ENCODE data around the gene PLA2G4D. TPM values are rescaled to one million over a fixed set of nuclear protein-coding genes. Genes with fewer than 3 reads are reported as not detected.

The PLA2G4D gene
- polyA plus RNA-seq, 2 donors = 1.0 to 4.5 TPM

- Histone ChIP-seq H3K27me3 (ENCODE audit: control insufficient read depth in 1 of 2, insufficient read depth in 2 of 2, low read length in 2 of 2) (no peaks in the 10 kb centered on the region), H3K4me3 (ENCODE audit: low read depth in 1 of 2, low read length in 2 of 2) (no peak overlapping the region), H3K36me3 (ENCODE audit: control insufficient read depth in 2 of 2, insufficient read depth in 2 of 2, low read length in 1 of 2) (no peaks in the 10 kb centered on the region), H3K4me1 (ENCODE audit: control insufficient read depth in 2 of 2, insufficient read depth in 2 of 2, low read length in 1 of 2) (peaks cover 0 to 9% of the 10 kb centered on the region in 2 donors), H3K27ac (ENCODE audit: low read depth in 2 of 2, low read length in 1 of 2) (no peak overlapping the region), H3K9me3 (ENCODE audit: control insufficient read depth in 2 of 2, insufficient read depth in 1 of 2, low read depth in 1 of 2, low read length in 1 of 2) (no peaks in the 10 kb centered on the region)
- WGBS, 2 donors = 83 to 85% methylated on average over 11 of the region's 11 CpGs
Measured at GRCh38 chr15:42136513-42136912, 42.2 kb upstream of the PLA2G4D start.

- 83 to 85% methylated on average over 1 of the region's 1 CpG for WGBS, 2 donors
- Histone ChIP-seq H3K27me3 (ENCODE audit: control insufficient read depth in 1 of 2, insufficient read depth in 2 of 2, low read length in 2 of 2) (no peaks in the 10 kb centered on the region), H3K4me3 (ENCODE audit: low read depth in 1 of 2, low read length in 2 of 2) (no peak overlapping the region), H3K36me3 (ENCODE audit: control insufficient read depth in 2 of 2, insufficient read depth in 2 of 2, low read length in 1 of 2) (no peaks in the 10 kb centered on the region), H3K4me1 (ENCODE audit: control insufficient read depth in 2 of 2, insufficient read depth in 2 of 2, low read length in 1 of 2) (peaks cover 0 to 9% of the 10 kb centered on the region in 2 donors), H3K9me3 (ENCODE audit: control insufficient read depth in 2 of 2, insufficient read depth in 1 of 2, low read depth in 1 of 2, low read length in 1 of 2) (no peaks in the 10 kb centered on the region), H3K27ac (ENCODE audit: low read depth in 2 of 2, low read length in 1 of 2) (no peak overlapping the region)
Measured at GRCh38 chr15:42135351-42135750, 41.0 kb upstream of the PLA2G4D start.

GRCh38 chr15:42134617-42135245, 40.4 kb upstream of the PLA2G4D start:
- H3K4me3 ChIP-seq (ENCODE audit: low read depth in 1 of 2, low read length in 2 of 2) = no peak overlapping the region
- H3K4me1 ChIP-seq (ENCODE audit: control insufficient read depth in 2 of 2, insufficient read depth in 2 of 2, low read length in 1 of 2) = peaks cover 0 to 8% of the 10 kb centered on the region in 2 donors
- WGBS, 2 donors = 66 to 69% methylated on average over 6 of the region's 6 CpGs

GRCh38 chr15:42133886-42134502, 39.6 kb upstream of the PLA2G4D start:
- no peaks in the 10 kb centered on the region for H3K9me3 ChIP-seq (ENCODE audit: control insufficient read depth in 2 of 2, insufficient read depth in 1 of 2, low read depth in 1 of 2, low read length in 1 of 2)
- no peaks in the 10 kb centered on the region for H3K27me3 ChIP-seq (ENCODE audit: control insufficient read depth in 1 of 2, insufficient read depth in 2 of 2, low read length in 2 of 2)
- no peaks in the 10 kb centered on the region for H3K36me3 ChIP-seq (ENCODE audit: control insufficient read depth in 2 of 2, insufficient read depth in 2 of 2, low read length in 1 of 2)
- H3K27ac ChIP-seq (ENCODE audit: low read depth in 2 of 2, low read length in 1 of 2) = no peak overlapping the region
- WGBS, 2 donors = 62 to 69% methylated on average over 11 of the region's 11 CpGs
- H3K4me3 ChIP-seq (ENCODE audit: low read depth in 1 of 2, low read length in 2 of 2) = no peak overlapping the region
- peaks cover 0 to 3% of the 10 kb centered on the region in 2 donors for H3K4me1 ChIP-seq (ENCODE audit: control insufficient read depth in 2 of 2, insufficient read depth in 2 of 2, low read length in 1 of 2)

More at GRCh38 chr15:42134617-42135245, 40.4 kb upstream of the PLA2G4D start:
- H3K36me3 ChIP-seq (ENCODE audit: control insufficient read depth in 2 of 2, insufficient read depth in 2 of 2, low read length in 1 of 2) = no peaks in the 10 kb centered on the region
- no peaks in the 10 kb centered on the region for H3K9me3 ChIP-seq (ENCODE audit: control insufficient read depth in 2 of 2, insufficient read depth in 1 of 2, low read depth in 1 of 2, low read length in 1 of 2)
- H3K27me3 ChIP-seq (ENCODE audit: control insufficient read depth in 1 of 2, insufficient read depth in 2 of 2, low read length in 2 of 2) = no peaks in the 10 kb centered on the region
- H3K27ac ChIP-seq (ENCODE audit: low read depth in 2 of 2, low read length in 1 of 2) = no peak overlapping the region

GRCh38 chr15:42133356-42133755, 39.0 kb upstream of the PLA2G4D start:
- Histone ChIP-seq H3K36me3 (ENCODE audit: control insufficient read depth in 2 of 2, insufficient read depth in 2 of 2, low read length in 1 of 2) (no peaks in the 10 kb centered on the region), H3K4me3 (ENCODE audit: low read depth in 1 of 2, low read length in 2 of 2) (no peak overlapping the region), H3K27me3 (ENCODE audit: control insufficient read depth in 1 of 2, insufficient read depth in 2 of 2, low read length in 2 of 2) (no peaks in the 10 kb centered on the region), H3K9me3 (ENCODE audit: control insufficient read depth in 2 of 2, insufficient read depth in 1 of 2, low read depth in 1 of 2, low read length in 1 of 2) (no peaks in the 10 kb centered on the region), H3K27ac (ENCODE audit: low read depth in 2 of 2, low read length in 1 of 2) (no peak overlapping the region), H3K4me1 (ENCODE audit: control insufficient read depth in 2 of 2, insufficient read depth in 2 of 2, low read length in 1 of 2) (peaks cover 0 to 3% of the 10 kb centered on the region in 2 donors)
- WGBS, 2 donors = 91% methylated on average over 4 of the region's 4 CpGs

- no peaks in the 10 kb centered on the region for H3K27me3 ChIP-seq (ENCODE audit: control insufficient read depth in 1 of 2, insufficient read depth in 2 of 2, low read length in 2 of 2)
- WGBS, 2 donors = 63 to 78% methylated on average over 9 of the region's 9 CpGs
- no peaks in the 10 kb centered on the region for H3K9me3 ChIP-seq (ENCODE audit: control insufficient read depth in 2 of 2, insufficient read depth in 1 of 2, low read depth in 1 of 2, low read length in 1 of 2)
- no peak overlapping the region for H3K4me3 ChIP-seq (ENCODE audit: low read depth in 1 of 2, low read length in 2 of 2)
- no peaks in the 10 kb centered on the region for H3K36me3 ChIP-seq (ENCODE audit: control insufficient read depth in 2 of 2, insufficient read depth in 2 of 2, low read length in 1 of 2)
- H3K27ac ChIP-seq (ENCODE audit: low read depth in 2 of 2, low read length in 1 of 2) = peak overlapping the region in 1 of 2 donors; percentile 19
- H3K4me1 ChIP-seq (ENCODE audit: control insufficient read depth in 2 of 2, insufficient read depth in 2 of 2, low read length in 1 of 2) = peaks cover 0 to 3% of the 10 kb centered on the region in 2 donors
Measured at GRCh38 chr15:42131826-42132806, 37.8 kb upstream of the PLA2G4D start.

- Histone ChIP-seq H3K9me3 (ENCODE audit: control insufficient read depth in 2 of 2, insufficient read depth in 1 of 2, low read depth in 1 of 2, low read length in 1 of 2) (no peaks in the 10 kb centered on the region), H3K27me3 (ENCODE audit: control insufficient read depth in 1 of 2, insufficient read depth in 2 of 2, low read length in 2 of 2) (no peaks in the 10 kb centered on the region), H3K4me3 (ENCODE audit: low read depth in 1 of 2, low read length in 2 of 2) (no peak overlapping the region), H3K4me1 (ENCODE audit: control insufficient read depth in 2 of 2, insufficient read depth in 2 of 2, low read length in 1 of 2) (peaks cover 0 to 3% of the 10 kb centered on the region in 2 donors), H3K36me3 (ENCODE audit: control insufficient read depth in 2 of 2, insufficient read depth in 2 of 2, low read length in 1 of 2) (no peaks in the 10 kb centered on the region), H3K27ac (ENCODE audit: low read depth in 2 of 2, low read length in 1 of 2) (no peak overlapping the region)
- WGBS, 2 donors = 96 to 97% methylated on average over 1 of the region's 1 CpG
Measured at GRCh38 chr15:42131006-42131405, 36.6 kb upstream of the PLA2G4D start.

- Histone ChIP-seq H3K9me3 (ENCODE audit: control insufficient read depth in 2 of 2, insufficient read depth in 1 of 2, low read depth in 1 of 2, low read length in 1 of 2) (no peaks in the 10 kb centered on the region), H3K36me3 (ENCODE audit: control insufficient read depth in 2 of 2, insufficient read depth in 2 of 2, low read length in 1 of 2) (no peaks in the 10 kb centered on the region), H3K27me3 (ENCODE audit: control insufficient read depth in 1 of 2, insufficient read depth in 2 of 2, low read length in 2 of 2) (no peaks in the 10 kb centered on the region), H3K4me1 (ENCODE audit: control insufficient read depth in 2 of 2, insufficient read depth in 2 of 2, low read length in 1 of 2) (peaks cover 0 to 3% of the 10 kb centered on the region in 2 donors), H3K27ac (ENCODE audit: low read depth in 2 of 2, low read length in 1 of 2) (no peak overlapping the region), H3K4me3 (ENCODE audit: low read depth in 1 of 2, low read length in 2 of 2) (no peak overlapping the region)
- WGBS, 2 donors = 71 to 82% methylated on average over 8 of the region's 8 CpGs
Measured at GRCh38 chr15:42130246-42130986, 36.1 kb upstream of the PLA2G4D start.

- H3K9me3 ChIP-seq (ENCODE audit: control insufficient read depth in 2 of 2, insufficient read depth in 1 of 2, low read depth in 1 of 2, low read length in 1 of 2) = no peaks in the 10 kb centered on the region
- no peak overlapping the region for H3K27ac ChIP-seq (ENCODE audit: low read depth in 2 of 2, low read length in 1 of 2)
- WGBS, 2 donors = 68 to 84% methylated on average over 2 of the region's 2 CpGs
- no peaks in the 10 kb centered on the region for H3K27me3 ChIP-seq (ENCODE audit: control insufficient read depth in 1 of 2, insufficient read depth in 2 of 2, low read length in 2 of 2)
- H3K4me1 ChIP-seq (ENCODE audit: control insufficient read depth in 2 of 2, insufficient read depth in 2 of 2, low read length in 1 of 2) = peaks cover 0 to 3% of the 10 kb centered on the region in 2 donors
- H3K36me3 ChIP-seq (ENCODE audit: control insufficient read depth in 2 of 2, insufficient read depth in 2 of 2, low read length in 1 of 2) = no peaks in the 10 kb centered on the region
- H3K4me3 ChIP-seq (ENCODE audit: low read depth in 1 of 2, low read length in 2 of 2) = no peak overlapping the region
Measured at GRCh38 chr15:42129364-42129763, 35.0 kb upstream of the PLA2G4D start.
